Thyroid gland (tissue), 4 donors: ENCODE results near the gene TEX54.

Experiments used
- POLR2A ChIP-seq, 2 donors: fragments of 450-650 bp; IDR thresholded peaks; one replicate each; pipeline ENCODE4 v1.6.1; 2017; ENCODE audit warnings: antibody characterized with exemption in 2 of 2, mild to moderate bottlenecking in 2 of 2, moderate library complexity in 1 of 2
- TF ChIP-seq, protein P1 (sequence below), 6 experiments: fragments of 200-600 bp in 3 of 6; fragments of 450-650 bp in 3 of 6; sonication (generic) in 3 of 6; IDR thresholded peaks; one replicate each; pipeline ENCODE4 v1.5.1; 2016 to 2019; ENCODE audit warnings: antibody characterized with exemption in 6 of 6, mild to moderate bottlenecking in 2 of 6, inconsistent platforms in 1 of 6, moderate library complexity in 1 of 6

DNA sequence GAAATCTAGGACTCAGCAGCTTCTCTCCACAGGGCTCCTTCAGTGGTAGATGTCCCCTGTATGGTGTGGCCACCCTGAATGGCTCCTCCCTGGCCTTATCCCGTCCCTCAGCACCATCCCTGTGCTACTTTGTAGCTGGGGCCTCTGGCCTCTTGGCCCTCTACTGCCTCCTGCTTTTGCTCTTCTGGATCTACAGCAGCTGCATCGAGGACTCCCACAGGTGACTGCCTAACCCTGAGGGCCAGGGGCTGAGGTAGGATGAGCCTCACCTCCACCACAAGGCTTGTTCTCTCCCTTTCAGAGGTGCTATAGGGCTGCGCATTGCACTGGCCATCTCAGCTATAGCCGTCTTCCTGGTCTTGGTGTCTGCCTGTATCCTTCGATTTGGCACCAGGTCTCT lies 43.6 kb downstream of the TEX54 start:
- TF ChIP-seq POLR2A (IDR thresholded peaks at IDR 0.05), result no peak
- TF ChIP-seq, protein P1, sequence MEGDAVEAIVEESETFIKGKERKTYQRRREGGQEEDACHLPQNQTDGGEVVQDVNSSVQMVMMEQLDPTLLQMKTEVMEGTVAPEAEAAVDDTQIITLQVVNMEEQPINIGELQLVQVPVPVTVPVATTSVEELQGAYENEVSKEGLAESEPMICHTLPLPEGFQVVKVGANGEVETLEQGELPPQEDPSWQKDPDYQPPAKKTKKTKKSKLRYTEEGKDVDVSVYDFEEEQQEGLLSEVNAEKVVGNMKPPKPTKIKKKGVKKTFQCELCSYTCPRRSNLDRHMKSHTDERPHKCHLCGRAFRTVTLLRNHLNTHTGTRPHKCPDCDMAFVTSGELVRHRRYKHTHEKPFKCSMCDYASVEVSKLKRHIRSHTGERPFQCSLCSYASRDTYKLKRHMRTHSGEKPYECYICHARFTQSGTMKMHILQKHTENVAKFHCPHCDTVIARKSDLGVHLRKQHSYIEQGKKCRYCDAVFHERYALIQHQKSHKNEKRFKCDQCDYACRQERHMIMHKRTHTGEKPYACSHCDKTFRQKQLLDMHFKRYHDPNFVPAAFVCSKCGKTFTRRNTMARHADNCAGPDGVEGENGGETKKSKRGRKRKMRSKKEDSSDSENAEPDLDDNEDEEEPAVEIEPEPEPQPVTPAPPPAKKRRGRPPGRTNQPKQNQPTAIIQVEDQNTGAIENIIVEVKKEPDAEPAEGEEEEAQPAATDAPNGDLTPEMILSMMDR (IDR thresholded peaks at IDR 0.05), result no peak
